ENCODE data around the gene PAX5. TPM values are rescaled to one million over a fixed set of nuclear protein-coding genes. Genes with fewer than 3 reads are reported as not detected.

The PAX5 gene
- total and polyA plus RNA-seq, 2 of the 13 experiments (the other 11 are each of a cell fraction or from before 2014, with no cell fraction given) = not detected

GRCh38 chr9:36854034-36854433, 180.0 kb downstream of the PAX5 start:
- intact Hi-C loops (cut with micrococcal nuclease; ENCODE audit: unreplicated experiment) (no loop called here), in situ Hi-C loops (cut with HindIII; ENCODE audit: extremely low pct_ligation_motif_present, low pct_unique_long_range_greater_than_20kb) (no loop called here)
- WGBS (ENCODE audit: low lambda C conversion rate) = 68% methylated on average over 13 of the region's 13 CpGs
- no peak overlapping the region for H2AFZ ChIP-seq (ENCODE audit: low read length)
- no peak overlapping the region for H3K4me3 ChIP-seq (replicated peaks in 1 of 3; ENCODE audit: insufficient read depth in 1 of 3, low read depth in 2 of 3, low read length in 3 of 3)
- H3K9ac ChIP-seq (ENCODE audit: insufficient read depth, low read depth, low read length) = no peak overlapping the region
- peaks cover 4 to 26% of the 10 kb centered on the region in 2 experiments; a peak in 4 of 5 replicates for H3K27me3 ChIP-seq (ENCODE audit: control insufficient read depth in 1 of 2, insufficient read depth in 2 of 2, low read length in 2 of 2)
- no peak for ATAC-seq
- ChIA-PET CTCF (ENCODE audit: low intra/inter-chr PET ratio, low total read pairs) (no interaction called here), POLR2A (no interaction called here)
- no peaks in the 10 kb centered on the region for H3K9me3 ChIP-seq (ENCODE audit: low read length)
- H3K4me1 ChIP-seq (ENCODE audit: insufficient read depth, low read length) = peaks cover 23% of the 10 kb centered on the region
- TF ChIP-seq SMARCE1 (IDR thresholded peaks at IDR 0.05; ENCODE audit: borderline replicate concordance) = no peak
- no peak for TF ChIP-seq SP1 (IDR thresholded peaks at IDR 0.05)
- no peak for TF ChIP-seq SP1 (CRISPR knock-in tag; IDR thresholded peaks at IDR 0.05)
- TF ChIP-seq ZNF674 (CRISPR knock-in tag; IDR thresholded peaks at IDR 0.05; ENCODE audit: low read depth) = no peak
- no peak for TF ChIP-seq KLF16 (CRISPR knock-in tag; IDR thresholded peaks at IDR 0.05)
- TF ChIP-seq ZNF251 (CRISPR knock-in tag; IDR thresholded peaks at IDR 0.05) = no peak
- TF ChIP-seq ZNF12 (CRISPR knock-in tag; IDR thresholded peaks at IDR 0.05) = no peak
- TF ChIP-seq REPIN1 (CRISPR knock-in tag; IDR thresholded peaks at IDR 0.05; ENCODE audit: borderline replicate concordance, low read depth) = no peak
- TF ChIP-seq, protein P1, sequence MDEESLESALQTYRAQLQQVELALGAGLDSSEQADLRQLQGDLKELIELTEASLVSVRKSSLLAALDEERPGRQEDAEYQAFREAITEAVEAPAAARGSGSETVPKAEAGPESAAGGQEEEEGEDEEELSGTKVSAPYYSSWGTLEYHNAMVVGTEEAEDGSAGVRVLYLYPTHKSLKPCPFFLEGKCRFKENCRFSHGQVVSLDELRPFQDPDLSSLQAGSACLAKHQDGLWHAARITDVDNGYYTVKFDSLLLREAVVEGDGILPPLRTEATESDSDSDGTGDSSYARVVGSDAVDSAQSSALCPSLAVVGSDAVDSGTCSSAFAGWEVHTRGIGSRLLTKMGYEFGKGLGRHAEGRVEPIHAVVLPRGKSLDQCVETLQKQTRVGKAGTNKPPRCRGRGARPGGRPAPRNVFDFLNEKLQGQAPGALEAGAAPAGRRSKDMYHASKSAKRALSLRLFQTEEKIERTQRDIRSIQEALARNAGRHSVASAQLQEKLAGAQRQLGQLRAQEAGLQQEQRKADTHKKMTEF (CRISPR knock-in tag; IDR thresholded peaks at IDR 0.05) = no peak
- no peak for TF ChIP-seq ZBTB26 (CRISPR knock-in tag; IDR thresholded peaks at IDR 0.05; ENCODE audit: borderline replicate concordance)
- TF ChIP-seq SIN3B (IDR thresholded peaks at IDR 0.05; ENCODE audit: low read length) = no peak
- TF ChIP-seq ZNF432 (CRISPR knock-in tag; IDR thresholded peaks at IDR 0.05; ENCODE audit: borderline replicate concordance) = no peak
- no peak for TF ChIP-seq ZNF616 (CRISPR knock-in tag; IDR thresholded peaks at IDR 0.05; ENCODE audit: low read depth)
- no peak for TF ChIP-seq HHEX (CRISPR knock-in tag; IDR thresholded peaks at IDR 0.05)
- TF ChIP-seq ZNF496 (CRISPR knock-in tag; IDR thresholded peaks at IDR 0.05; ENCODE audit: insufficient replicate concordance) = no peak
- TF ChIP-seq KLF11 (CRISPR knock-in tag; IDR thresholded peaks at IDR 0.05) = no peak
- TF ChIP-seq ETV5 (CRISPR knock-in tag; IDR thresholded peaks at IDR 0.05; ENCODE audit: borderline replicate concordance) = no peak
- TF ChIP-seq STAG1 (CRISPR knock-in tag; IDR thresholded peaks at IDR 0.05) = no peak
- no peak for TF ChIP-seq PRPF4 (IDR thresholded peaks at IDR 0.05; ENCODE audit: low read depth, low read length, poor library complexity, severe bottlenecking)
- TF ChIP-seq ATF5 (CRISPR knock-in tag; IDR thresholded peaks at IDR 0.05; ENCODE audit: low read depth) = no peak
- no TSS peak for BruUV-seq (replicated peaks)
- no peak overlapping the region for H3K27ac ChIP-seq (ENCODE audit: extremely low read length, insufficient read depth, low read length)
- no peak overlapping the region for H3K4me2 ChIP-seq (ENCODE audit: low read depth, low read length)
- DNase-seq (ENCODE audit: low spot score) = no peak
- FAIRE-seq = no peak
- no peaks in the 10 kb centered on the region for H3K79me2 ChIP-seq (ENCODE audit: insufficient read depth, low read length)
- H3K36me3 ChIP-seq (replicated peaks in 1 of 2; ENCODE audit: control insufficient read depth in 1 of 2, insufficient read depth in 2 of 2, low read length in 2 of 2) = no peaks in the 10 kb centered on the region
- no peaks in the 10 kb centered on the region for H4K20me1 ChIP-seq (ENCODE audit: insufficient read depth, low read length)

Data from HepG2 (cell line).